HEK293 (cell line): ENCODE data around the gene AXL.

Source experiments
- FEZF1 ChIP-seq: fragments of 450-650 bp; formaldehyde crosslinking; IDR thresholded peaks from 2 replicates; pipeline ENCODE4 v1.5.1; 2016; ENCODE audit warnings: missing biosample characterization, missing genetic modification characterization
- IKZF3 ChIP-seq: fragments of 450-650 bp; IDR thresholded peaks from 2 replicates; pipeline ENCODE4 v1.5.0; 2018; ENCODE audit warnings: missing biosample characterization, mild to moderate bottlenecking, missing genetic modification characterization, moderate library complexity
- KLF8 ChIP-seq: fragments of 450-650 bp; formaldehyde crosslinking; IDR thresholded peaks from 2 replicates; pipeline ENCODE4 v1.5.1; 2016; ENCODE audit warnings: missing biosample characterization, missing genetic modification characterization
- MYNN ChIP-seq: fragments of 450-650 bp; formaldehyde crosslinking; IDR thresholded peaks from 2 replicates; pipeline ENCODE4 v1.5.1; 2016; ENCODE audit warnings: missing biosample characterization, missing genetic modification characterization, borderline replicate concordance
- SETDB1 ChIP-seq: IDR thresholded peaks from one replicate; pipeline ENCODE4 v1.6.1; 2017; ENCODE audit warnings: mild to moderate bottlenecking, low read length, moderate library complexity, mixed read lengths; ENCODE audit not compliant: insufficient read length
- SP7 ChIP-seq: fragments of 450-650 bp; formaldehyde crosslinking; IDR thresholded peaks from 2 replicates; pipeline ENCODE4 v1.5.1; 2016; ENCODE audit warnings: missing biosample characterization, missing genetic modification characterization
- ZEB2 ChIP-seq: fragments of 450-650 bp; formaldehyde crosslinking; IDR thresholded peaks from 2 replicates; pipeline ENCODE4 v1.5.1; 2016; ENCODE audit warnings: missing biosample characterization, missing genetic modification characterization
- ZFHX2 ChIP-seq: fragments of 450-650 bp; formaldehyde crosslinking; conservative IDR thresholded peaks from 2 replicates; pipeline ENCODE4 v1.5.1; 2016; ENCODE audit warnings: missing biosample characterization, missing genetic modification characterization
- ZNF10 ChIP-seq: fragments of 450-650 bp; formaldehyde crosslinking; IDR thresholded peaks from 2 replicates; pipeline ENCODE4 v1.5.1; 2017; ENCODE audit warnings: missing biosample characterization, missing genetic modification characterization
- ZNF211 ChIP-seq: fragments of 450-650 bp; formaldehyde crosslinking; IDR thresholded peaks from 2 replicates; pipeline ENCODE4 v1.5.1; 2016; ENCODE audit warnings: low read depth, missing biosample characterization, missing genetic modification characterization
- ZNF221 ChIP-seq: fragments of 450-650 bp; formaldehyde crosslinking; IDR thresholded peaks from 2 replicates; pipeline ENCODE4 v1.5.1; 2017; ENCODE audit warnings: missing biosample characterization, missing genetic modification characterization, borderline replicate concordance
- ZNF311 ChIP-seq: fragments of 450-650 bp; formaldehyde crosslinking; IDR thresholded peaks from 2 replicates; pipeline ENCODE4 v1.5.1; 2017; ENCODE audit warnings: missing biosample characterization, missing genetic modification characterization, borderline replicate concordance
- ZNF394 ChIP-seq: fragments of 450-650 bp; formaldehyde crosslinking; IDR thresholded peaks from 2 replicates; pipeline ENCODE4 v1.5.1; 2016; ENCODE audit warnings: missing biosample characterization, missing genetic modification characterization, mild to moderate bottlenecking, moderate library complexity, borderline replicate concordance
- ZNF596 ChIP-seq: fragments of 450-650 bp; IDR thresholded peaks from 2 replicates; pipeline ENCODE4 v1.5.0; 2018; ENCODE audit warnings: missing biosample characterization, mild to moderate bottlenecking, missing genetic modification characterization, moderate library complexity
- ZNF76 ChIP-seq: fragments of 450-650 bp; formaldehyde crosslinking; IDR thresholded peaks from 2 replicates; pipeline ENCODE4; 2016; ENCODE audit warnings: low read depth, missing biosample characterization, missing genetic modification characterization, borderline replicate concordance
- TF ChIP-seq, protein P1 (sequence below): fragments of 450-650 bp; formaldehyde crosslinking; IDR thresholded peaks from 2 replicates; pipeline ENCODE4 v1.5.1; 2016; ENCODE audit warnings: missing biosample characterization, missing genetic modification characterization
- TF ChIP-seq, protein P2 (sequence below): fragments of 450-650 bp; formaldehyde crosslinking; IDR thresholded peaks from 2 replicates; pipeline ENCODE4 v1.5.1; 2017; ENCODE audit warnings: missing biosample characterization, mild to moderate bottlenecking, missing genetic modification characterization, moderate library complexity
- TF ChIP-seq, protein P3 (sequence below): fragments of 450-650 bp; formaldehyde crosslinking; IDR thresholded peaks from 2 replicates; pipeline ENCODE4 v1.5.1; 2016; ENCODE audit warnings: missing biosample characterization, missing genetic modification characterization
- TF ChIP-seq, protein P4 (sequence below): fragments of 450-650 bp; formaldehyde crosslinking; IDR thresholded peaks from 2 replicates; pipeline ENCODE4 v1.5.1; 2016; ENCODE audit warnings: missing biosample characterization, missing genetic modification characterization, borderline replicate concordance
- TF ChIP-seq, protein P5 (sequence below): fragments of 450-650 bp; formaldehyde crosslinking; IDR thresholded peaks from 2 replicates; pipeline ENCODE4 v1.5.1; 2016; ENCODE audit warnings: missing biosample characterization, missing genetic modification characterization
- TF ChIP-seq, protein P6 (sequence below): fragments of 450-650 bp; formaldehyde crosslinking; IDR thresholded peaks from 2 replicates; pipeline ENCODE4 v1.5.1; 2017; ENCODE audit warnings: missing biosample characterization, missing genetic modification characterization
- TF ChIP-seq, protein P7 (sequence below): fragments of 450-650 bp; formaldehyde crosslinking; IDR thresholded peaks from 2 replicates; pipeline ENCODE4 v1.5.1; 2016; ENCODE audit warnings: missing biosample characterization, missing genetic modification characterization

The AXL gene

DNA sequence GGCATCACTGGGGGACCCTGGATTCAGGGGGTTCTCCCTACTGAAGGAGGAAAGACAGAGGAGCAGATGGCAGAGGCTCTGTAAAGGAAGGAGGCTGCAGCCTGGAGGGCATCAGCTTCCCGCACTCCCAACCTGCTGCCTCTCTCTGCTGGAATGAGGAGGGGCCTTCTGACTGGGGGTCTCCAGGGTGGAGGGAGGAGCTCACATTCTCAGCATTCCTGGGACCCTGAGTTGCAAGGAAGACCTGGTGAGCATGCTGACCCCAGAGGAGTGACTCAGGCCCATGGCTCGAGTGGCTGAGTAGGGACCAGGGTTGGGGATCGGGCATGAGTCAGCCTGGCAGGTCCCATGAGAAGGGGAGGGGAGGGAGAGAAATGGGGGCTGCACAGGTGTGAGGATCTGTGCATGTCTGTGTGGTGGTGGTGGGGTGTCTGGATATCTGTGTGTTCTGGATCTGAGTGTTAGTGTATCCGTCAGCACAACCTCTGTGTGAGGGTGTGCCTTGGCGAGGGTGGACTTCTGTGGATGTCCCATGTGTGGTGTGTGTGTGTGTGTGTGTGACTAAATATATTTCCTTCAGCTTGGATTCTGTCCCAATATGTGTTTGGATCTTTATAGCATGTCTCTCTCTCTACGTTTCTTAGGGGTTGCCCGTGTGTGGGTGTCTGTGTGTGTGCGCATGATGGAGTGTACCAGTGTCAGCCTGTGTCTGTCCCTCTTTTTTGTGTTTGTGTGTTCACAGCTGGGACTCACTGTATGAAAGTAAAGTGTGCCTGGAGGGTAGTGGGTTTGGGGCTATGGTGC, 4.6 kb downstream of the AXL start (continued):
- TF ChIP-seq, protein P1, sequence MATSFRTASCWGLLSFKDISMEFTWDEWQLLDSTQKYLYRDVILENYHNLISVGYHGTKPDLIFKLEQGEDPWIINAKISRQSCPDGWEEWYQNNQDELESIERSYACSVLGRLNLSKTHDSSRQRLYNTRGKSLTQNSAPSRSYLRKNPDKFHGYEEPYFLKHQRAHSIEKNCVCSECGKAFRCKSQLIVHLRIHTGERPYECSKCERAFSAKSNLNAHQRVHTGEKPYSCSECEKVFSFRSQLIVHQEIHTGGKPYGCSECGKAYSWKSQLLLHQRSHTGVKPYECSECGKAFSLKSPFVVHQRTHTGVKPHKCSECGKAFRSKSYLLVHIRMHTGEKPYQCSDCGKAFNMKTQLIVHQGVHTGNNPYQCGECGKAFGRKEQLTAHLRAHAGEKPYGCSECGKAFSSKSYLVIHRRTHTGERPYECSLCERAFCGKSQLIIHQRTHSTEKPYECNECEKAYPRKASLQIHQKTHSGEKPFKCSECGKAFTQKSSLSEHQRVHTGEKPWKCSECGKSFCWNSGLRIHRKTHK (tag by site-specific recombination) = no peak
- TF ChIP-seq IKZF3 (tag by site-specific recombination) = no peak
- TF ChIP-seq, protein P2, sequence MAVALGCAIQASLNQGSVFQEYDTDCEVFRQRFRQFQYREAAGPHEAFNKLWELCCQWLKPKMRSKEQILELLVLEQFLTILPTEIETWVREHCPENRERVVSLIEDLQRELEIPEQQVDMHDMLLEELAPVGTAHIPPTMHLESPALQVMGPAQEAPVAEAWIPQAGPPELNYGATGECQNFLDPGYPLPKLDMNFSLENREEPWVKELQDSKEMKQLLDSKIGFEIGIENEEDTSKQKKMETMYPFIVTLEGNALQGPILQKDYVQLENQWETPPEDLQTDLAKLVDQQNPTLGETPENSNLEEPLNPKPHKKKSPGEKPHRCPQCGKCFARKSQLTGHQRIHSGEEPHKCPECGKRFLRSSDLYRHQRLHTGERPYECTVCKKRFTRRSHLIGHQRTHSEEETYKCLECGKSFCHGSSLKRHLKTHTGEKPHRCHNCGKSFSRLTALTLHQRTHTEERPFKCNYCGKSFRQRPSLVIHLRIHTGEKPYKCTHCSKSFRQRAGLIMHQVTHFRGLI (tag by site-specific recombination) = no peak
- peak; percentile 38; the same call in 1 of the 2 replicates for TF ChIP-seq KLF8
- TF ChIP-seq ZNF596 (tag by site-specific recombination) = no peak
- TF ChIP-seq FEZF1 (tag by site-specific recombination) = no peak
- TF ChIP-seq, protein P3, sequence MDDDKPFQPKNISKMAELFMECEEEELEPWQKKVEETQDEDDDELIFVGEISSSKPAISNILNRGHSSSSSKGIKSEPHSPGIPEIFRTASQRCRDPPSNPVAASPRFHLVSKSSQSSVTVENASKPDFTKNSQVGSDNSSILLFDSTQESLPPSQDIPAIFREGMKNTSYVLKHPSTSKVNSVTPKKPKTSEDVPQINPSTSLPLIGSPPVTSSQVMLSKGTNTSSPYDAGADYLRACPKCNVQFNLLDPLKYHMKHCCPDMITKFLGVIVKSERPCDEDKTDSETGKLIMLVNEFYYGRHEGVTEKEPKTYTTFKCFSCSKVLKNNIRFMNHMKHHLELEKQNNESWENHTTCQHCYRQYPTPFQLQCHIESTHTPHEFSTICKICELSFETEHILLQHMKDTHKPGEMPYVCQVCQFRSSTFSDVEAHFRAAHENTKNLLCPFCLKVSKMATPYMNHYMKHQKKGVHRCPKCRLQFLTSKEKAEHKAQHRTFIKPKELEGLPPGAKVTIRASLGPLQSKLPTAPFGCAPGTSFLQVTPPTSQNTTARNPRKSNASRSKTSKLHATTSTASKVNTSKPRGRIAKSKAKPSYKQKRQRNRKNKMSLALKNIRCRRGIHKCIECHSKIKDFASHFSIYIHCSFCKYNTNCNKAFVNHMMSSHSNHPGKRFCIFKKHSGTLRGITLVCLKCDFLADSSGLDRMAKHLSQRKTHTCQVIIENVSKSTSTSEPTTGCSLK (tag by site-specific recombination) = no peak
- TF ChIP-seq ZNF76 (tag by site-specific recombination) = no peak
- TF ChIP-seq, protein P4, sequence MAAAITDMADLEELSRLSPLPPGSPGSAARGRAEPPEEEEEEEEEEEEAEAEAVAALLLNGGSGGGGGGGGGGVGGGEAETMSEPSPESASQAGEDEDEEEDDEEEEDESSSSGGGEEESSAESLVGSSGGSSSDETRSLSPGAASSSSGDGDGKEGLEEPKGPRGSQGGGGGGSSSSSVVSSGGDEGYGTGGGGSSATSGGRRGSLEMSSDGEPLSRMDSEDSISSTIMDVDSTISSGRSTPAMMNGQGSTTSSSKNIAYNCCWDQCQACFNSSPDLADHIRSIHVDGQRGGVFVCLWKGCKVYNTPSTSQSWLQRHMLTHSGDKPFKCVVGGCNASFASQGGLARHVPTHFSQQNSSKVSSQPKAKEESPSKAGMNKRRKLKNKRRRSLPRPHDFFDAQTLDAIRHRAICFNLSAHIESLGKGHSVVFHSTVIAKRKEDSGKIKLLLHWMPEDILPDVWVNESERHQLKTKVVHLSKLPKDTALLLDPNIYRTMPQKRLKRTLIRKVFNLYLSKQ = no peak
- no peak for TF ChIP-seq ZNF311 (tag by site-specific recombination)
- no peak for TF ChIP-seq ZNF10 (tag by site-specific recombination)
- TF ChIP-seq, protein P5, sequence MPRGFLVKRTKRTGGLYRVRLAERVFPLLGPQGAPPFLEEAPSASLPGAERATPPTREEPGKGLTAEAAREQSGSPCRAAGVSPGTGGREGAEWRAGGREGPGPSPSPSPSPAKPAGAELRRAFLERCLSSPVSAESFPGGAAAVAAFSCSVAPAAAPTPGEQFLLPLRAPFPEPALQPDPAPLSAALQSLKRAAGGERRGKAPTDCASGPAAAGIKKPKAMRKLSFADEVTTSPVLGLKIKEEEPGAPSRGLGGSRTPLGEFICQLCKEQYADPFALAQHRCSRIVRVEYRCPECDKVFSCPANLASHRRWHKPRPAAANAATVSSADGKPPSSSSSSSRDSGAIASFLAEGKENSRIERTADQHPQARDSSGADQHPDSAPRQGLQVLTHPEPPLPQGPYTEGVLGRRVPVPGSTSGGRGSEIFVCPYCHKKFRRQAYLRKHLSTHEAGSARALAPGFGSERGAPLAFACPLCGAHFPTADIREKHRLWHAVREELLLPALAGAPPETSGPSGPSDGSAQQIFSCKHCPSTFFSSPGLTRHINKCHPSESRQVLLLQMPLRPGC (tag by site-specific recombination) = peak; percentile 34; the same call in 1 of the 2 replicates
- peak; percentile 79 for TF ChIP-seq ZFHX2 (tag by site-specific recombination)
- no peak for TF ChIP-seq SETDB1
- no peak for TF ChIP-seq ZNF211 (tag by site-specific recombination)
- TF ChIP-seq ZNF394 (tag by site-specific recombination) = no peak
- no peak for TF ChIP-seq MYNN (tag by site-specific recombination)
- TF ChIP-seq, protein P6, sequence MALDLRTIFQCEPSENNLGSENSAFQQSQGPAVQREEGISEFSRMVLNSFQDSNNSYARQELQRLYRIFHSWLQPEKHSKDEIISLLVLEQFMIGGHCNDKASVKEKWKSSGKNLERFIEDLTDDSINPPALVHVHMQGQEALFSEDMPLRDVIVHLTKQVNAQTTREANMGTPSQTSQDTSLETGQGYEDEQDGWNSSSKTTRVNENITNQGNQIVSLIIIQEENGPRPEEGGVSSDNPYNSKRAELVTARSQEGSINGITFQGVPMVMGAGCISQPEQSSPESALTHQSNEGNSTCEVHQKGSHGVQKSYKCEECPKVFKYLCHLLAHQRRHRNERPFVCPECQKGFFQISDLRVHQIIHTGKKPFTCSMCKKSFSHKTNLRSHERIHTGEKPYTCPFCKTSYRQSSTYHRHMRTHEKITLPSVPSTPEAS (tag by site-specific recombination) = peak; percentile 36; the same call in 1 of the 2 replicates
- TF ChIP-seq ZNF221 (tag by site-specific recombination) = no peak
- TF ChIP-seq SP7 = peak; percentile 48; the same call in 1 of the 2 replicates
- no peak for TF ChIP-seq ZEB2
- TF ChIP-seq, protein P7, sequence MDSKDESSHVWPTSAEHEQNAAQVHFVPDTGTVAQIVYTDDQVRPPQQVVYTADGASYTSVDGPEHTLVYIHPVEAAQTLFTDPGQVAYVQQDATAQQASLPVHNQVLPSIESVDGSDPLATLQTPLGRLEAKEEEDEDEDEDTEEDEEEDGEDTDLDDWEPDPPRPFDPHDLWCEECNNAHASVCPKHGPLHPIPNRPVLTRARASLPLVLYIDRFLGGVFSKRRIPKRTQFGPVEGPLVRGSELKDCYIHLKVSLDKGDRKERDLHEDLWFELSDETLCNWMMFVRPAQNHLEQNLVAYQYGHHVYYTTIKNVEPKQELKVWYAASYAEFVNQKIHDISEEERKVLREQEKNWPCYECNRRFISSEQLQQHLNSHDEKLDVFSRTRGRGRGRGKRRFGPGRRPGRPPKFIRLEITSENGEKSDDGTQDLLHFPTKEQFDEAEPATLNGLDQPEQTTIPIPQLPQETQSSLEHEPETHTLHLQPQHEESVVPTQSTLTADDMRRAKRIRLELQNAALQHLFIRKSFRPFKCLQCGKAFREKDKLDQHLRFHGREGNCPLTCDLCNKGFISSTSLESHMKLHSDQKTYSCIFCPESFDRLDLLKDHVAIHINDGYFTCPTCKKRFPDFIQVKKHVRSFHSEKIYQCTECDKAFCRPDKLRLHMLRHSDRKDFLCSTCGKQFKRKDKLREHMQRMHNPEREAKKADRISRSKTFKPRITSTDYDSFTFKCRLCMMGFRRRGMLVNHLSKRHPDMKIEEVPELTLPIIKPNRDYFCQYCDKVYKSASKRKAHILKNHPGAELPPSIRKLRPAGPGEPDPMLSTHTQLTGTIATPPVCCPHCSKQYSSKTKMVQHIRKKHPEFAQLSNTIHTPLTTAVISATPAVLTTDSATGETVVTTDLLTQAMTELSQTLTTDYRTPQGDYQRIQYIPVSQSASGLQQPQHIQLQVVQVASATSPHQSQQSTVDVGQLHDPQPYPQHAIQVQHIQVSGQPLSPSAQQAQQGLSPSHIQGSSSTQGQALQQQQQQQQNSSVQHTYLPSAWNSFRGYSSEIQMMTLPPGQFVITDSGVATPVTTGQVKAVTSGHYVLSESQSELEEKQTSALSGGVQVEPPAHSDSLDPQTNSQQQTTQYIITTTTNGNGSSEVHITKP = peak; percentile 97
- TF ChIP-seq, all 188 proteins: peak for 17
